IPS-18a (cell line): ENCODE results near the gene RASGRF1.

ENCODE experiments used
- H3K27ac ChIP-seq: one replicate; pipeline ENCODE4 v1.5.1; 2013; ENCODE audit warnings: low read length
- H3K27me3 ChIP-seq: one replicate; pipeline ENCODE4 v1.6.1; 2013; ENCODE audit warnings: mild to moderate bottlenecking, low read length; ENCODE audit not compliant: control insufficient read depth, insufficient read depth
- H3K36me3 ChIP-seq: one replicate; pipeline ENCODE4 v1.6.1; 2013; ENCODE audit warnings: low read depth, low read length; ENCODE audit not compliant: control insufficient read depth
- H3K4me1 ChIP-seq: one replicate; pipeline ENCODE4 v1.6.1; 2013; ENCODE audit warnings: low read depth, low read length; ENCODE audit not compliant: control insufficient read depth
- H3K4me3 ChIP-seq: one replicate; pipeline ENCODE4 v1.5.1; 2013; ENCODE audit warnings: low read length
- H3K9ac ChIP-seq: one replicate; pipeline ENCODE4 v1.6.1; 2013; ENCODE audit warnings: mild to moderate bottlenecking, low read length, moderate library complexity
- H3K9me3 ChIP-seq: one replicate; pipeline ENCODE4 v1.6.1; 2013; ENCODE audit warnings: low read depth, low read length; ENCODE audit not compliant: control insufficient read depth

RASGRF1 gene

GRCh38 chr15:78979456-78980320, 110.9 kb downstream of the RASGRF1 start:
- H3K27me3 ChIP-seq = peaks cover 9% of the 10 kb centered on the region
- H3K9ac ChIP-seq = peak overlapping the region; percentile 8
- H3K9me3 ChIP-seq = no peaks in the 10 kb centered on the region
- no peak overlapping the region for H3K27ac ChIP-seq
- H3K4me1 ChIP-seq = no peaks in the 10 kb centered on the region
- no peak overlapping the region for H3K4me3 ChIP-seq
- no peaks in the 10 kb centered on the region for H3K36me3 ChIP-seq

DNA sequence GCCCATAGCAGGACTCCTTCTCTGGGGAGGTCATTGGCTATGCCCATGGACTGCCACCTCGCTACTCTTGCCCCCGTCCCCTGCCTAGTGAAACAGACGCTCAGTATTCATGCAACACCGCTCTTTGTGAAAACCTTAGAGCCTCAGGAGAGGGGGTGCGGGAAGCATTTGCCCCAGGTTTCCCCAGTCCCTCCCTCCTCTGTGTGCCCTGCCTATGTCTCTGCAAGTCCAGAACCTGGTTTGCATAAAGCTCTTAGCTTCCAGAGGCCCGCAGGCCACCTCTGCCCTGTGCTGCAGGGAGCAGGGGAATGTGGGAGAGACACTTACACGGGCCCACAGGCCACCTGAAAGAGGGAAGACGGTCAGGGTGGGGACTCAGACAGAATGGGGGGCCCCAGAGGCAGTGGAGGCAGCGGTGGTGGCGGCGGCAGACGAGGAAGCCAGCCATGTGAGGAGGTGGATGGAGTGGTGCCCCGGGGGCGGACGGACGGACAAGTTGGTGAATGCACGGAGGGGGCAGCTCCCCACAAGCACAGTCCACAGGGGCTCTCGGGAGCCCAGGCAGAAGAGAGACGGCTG, 111.9 kb downstream of the RASGRF1 start:
- Histone ChIP-seq H3K9me3 (no peaks in the 10 kb centered on the region), H3K27me3 (peaks cover 9% of the 10 kb centered on the region), H3K27ac (no peak overlapping the region), H3K4me1 (no peaks in the 10 kb centered on the region), H3K36me3 (no peaks in the 10 kb centered on the region), H3K4me3 (no peak overlapping the region), H3K9ac (no peak overlapping the region)

DNA sequence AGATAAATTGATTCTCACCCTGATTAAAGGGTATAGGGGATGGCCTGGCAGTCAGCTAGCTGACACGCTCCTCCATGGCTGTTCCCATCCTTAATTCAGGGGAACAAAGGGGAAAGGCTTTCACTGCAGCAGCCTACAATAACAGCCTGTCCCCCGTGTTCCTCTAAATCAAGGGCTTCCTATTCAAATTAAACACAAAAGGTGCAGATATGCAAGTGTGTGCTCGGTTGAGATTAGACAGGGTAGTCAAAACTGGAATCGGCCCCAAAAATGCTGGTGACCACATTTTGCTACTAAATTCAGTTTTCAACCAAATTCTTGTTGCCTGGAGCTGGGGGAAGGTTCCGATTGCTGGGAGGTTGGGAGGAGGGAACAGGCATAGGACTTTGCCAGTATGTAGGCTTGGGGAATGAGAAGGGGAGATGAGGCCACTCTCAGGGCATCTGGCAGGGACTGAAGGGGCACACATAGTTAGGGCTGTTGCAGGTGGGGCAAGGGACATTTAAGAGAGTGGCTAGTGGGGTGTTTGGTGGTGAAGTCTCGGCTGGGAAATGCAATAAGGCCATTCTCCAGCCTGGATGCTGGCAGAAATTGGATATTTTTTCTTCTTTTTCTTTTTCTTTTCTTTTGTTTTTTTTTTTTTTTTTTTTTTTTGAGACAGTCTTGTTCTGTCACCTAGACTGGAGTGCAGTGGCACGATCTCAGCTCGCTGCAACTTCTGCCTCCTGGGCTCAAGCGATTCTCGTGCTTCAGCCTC, 112.8 kb downstream of the RASGRF1 start:
- Histone ChIP-seq H3K36me3 (no peaks in the 10 kb centered on the region), H3K9me3 (no peaks in the 10 kb centered on the region), H3K4me3 (no peak overlapping the region), H3K27me3 (peaks cover 9% of the 10 kb centered on the region), H3K4me1 (no peaks in the 10 kb centered on the region), H3K9ac (no peak overlapping the region), H3K27ac (no peak overlapping the region)

DNA sequence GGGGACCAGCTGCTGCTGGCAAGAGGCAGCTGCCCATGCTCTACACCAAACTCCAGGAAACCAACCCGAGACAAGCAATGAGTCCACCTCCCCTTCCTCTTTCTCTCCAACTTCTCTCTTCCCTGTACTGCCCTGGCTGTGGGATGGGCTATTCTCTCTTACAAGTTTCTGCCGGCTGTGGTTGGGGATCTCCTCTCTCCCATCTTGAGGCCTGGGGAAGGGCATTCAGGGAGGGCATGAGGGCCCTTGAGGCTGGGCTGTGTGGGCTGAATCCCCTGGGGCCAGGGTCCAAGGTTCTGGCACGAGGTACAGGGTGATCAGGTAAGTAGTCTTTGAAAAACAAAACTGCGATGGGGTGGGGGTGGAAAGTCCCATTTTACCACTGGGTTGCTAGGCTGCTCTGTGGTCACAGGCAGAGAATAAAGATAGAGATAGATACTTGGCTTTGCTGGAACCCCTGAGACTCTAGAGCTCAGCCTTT, 113.4 kb downstream of the RASGRF1 start:
- Histone ChIP-seq H3K9ac (no peak overlapping the region), H3K9me3 (no peaks in the 10 kb centered on the region), H3K4me3 (no peak overlapping the region), H3K36me3 (no peaks in the 10 kb centered on the region), H3K27me3 (peaks cover 9% of the 10 kb centered on the region), H3K27ac (no peak overlapping the region), H3K4me1 (no peaks in the 10 kb centered on the region)

GRCh38 chr15:78976691-78977090, 113.9 kb downstream of the RASGRF1 start:
- Histone ChIP-seq H3K27ac (no peak overlapping the region), H3K36me3 (no peaks in the 10 kb centered on the region), H3K27me3 (peaks cover 9% of the 10 kb centered on the region), H3K9me3 (no peaks in the 10 kb centered on the region), H3K4me3 (no peak overlapping the region), H3K9ac (no peak overlapping the region), H3K4me1 (no peaks in the 10 kb centered on the region)

DNA sequence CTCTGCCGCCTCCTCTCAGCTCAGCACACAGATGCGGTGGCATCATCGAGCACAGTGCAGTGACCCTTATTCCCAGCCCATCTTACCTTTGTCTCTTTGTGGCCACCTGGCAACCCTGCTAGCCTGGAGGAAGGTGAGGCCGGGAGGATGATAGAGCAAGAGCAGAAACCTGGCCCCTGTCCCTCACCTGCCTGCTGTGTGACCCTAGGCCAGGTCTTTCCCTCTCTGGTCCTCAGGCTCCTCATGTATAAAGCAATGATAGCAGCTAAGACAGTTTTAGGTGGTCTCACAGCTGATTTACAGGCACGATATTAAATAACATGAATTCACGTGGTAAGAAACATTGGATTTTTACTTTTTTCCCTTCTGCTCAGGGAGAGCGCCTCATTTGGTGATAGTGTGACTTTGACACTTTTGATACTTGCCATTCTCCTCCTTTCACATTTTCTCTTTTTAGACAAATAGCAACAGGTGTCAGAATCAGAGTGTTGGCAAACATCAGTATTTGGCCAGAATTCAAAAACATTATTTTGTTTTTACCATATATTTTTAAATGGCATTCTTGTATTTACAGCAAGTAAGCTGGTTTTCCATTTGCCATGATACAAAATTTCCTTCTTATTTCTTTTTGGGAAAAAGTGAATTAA, 116.2 kb downstream of the RASGRF1 start:
- Histone ChIP-seq H3K27ac (no peak overlapping the region), H3K4me3 (no peak overlapping the region), H3K27me3 (peaks cover 9% of the 10 kb centered on the region), H3K4me1 (no peaks in the 10 kb centered on the region), H3K9ac (no peak overlapping the region), H3K36me3 (no peaks in the 10 kb centered on the region), H3K9me3 (no peaks in the 10 kb centered on the region)

GRCh38 chr15:78969687-78970349, 120.8 kb downstream of the RASGRF1 start:
- Histone ChIP-seq H3K27me3 (no peaks in the 10 kb centered on the region), H3K4me3 (no peak overlapping the region), H3K27ac (no peak overlapping the region), H3K9me3 (no peaks in the 10 kb centered on the region), H3K36me3 (no peaks in the 10 kb centered on the region), H3K4me1 (peaks cover 7% of the 10 kb centered on the region), H3K9ac (no peak overlapping the region)

DNA sequence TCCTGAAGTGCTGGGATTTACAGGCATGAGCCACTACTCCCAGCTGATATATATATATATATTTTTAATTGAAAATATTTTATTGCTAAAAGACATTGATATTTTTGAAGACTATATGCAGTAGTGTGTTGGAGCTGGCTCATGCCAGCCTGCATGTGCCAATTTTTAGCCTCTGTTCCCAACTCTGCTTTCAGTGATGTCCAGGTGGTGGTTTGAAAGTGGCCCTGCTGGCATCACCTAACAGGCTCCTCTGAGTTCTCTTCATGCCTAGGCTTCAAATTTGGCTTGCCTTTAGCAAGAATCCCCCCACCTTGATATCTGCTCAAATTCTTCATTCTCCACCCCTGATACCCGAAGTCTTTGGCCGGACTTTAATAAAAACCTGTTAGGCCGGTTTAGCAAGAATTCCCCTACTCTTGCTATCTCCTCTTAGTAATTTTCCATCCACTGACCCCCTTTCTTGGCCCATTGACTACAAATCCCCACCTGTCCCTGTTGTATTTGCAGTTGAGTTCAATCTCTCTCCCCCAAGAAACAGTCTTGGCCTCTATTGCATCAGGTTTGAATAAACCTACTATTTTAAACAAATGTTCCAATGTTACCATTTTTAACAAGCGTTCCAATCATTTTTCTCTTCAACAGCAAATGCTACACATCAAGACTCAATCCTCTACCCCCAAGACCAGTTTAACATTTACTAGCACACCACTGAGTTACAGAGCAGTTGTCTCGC, 121.9 kb downstream of the RASGRF1 start:
- H3K27ac ChIP-seq = no peak overlapping the region
- H3K36me3 ChIP-seq = no peaks in the 10 kb centered on the region
- no peak overlapping the region for H3K9ac ChIP-seq
- peaks cover 7% of the 10 kb centered on the region for H3K4me1 ChIP-seq
- H3K9me3 ChIP-seq = no peaks in the 10 kb centered on the region
- H3K4me3 ChIP-seq = no peak overlapping the region
- no peaks in the 10 kb centered on the region for H3K27me3 ChIP-seq

- H3K27ac ChIP-seq = no peak overlapping the region
- no peaks in the 10 kb centered on the region for H3K27me3 ChIP-seq
- H3K9me3 ChIP-seq = no peaks in the 10 kb centered on the region
- peaks cover 7% of the 10 kb centered on the region for H3K4me1 ChIP-seq
- H3K9ac ChIP-seq = no peak overlapping the region
- H3K4me3 ChIP-seq = no peak overlapping the region
- no peaks in the 10 kb centered on the region for H3K36me3 ChIP-seq
Measured at GRCh38 chr15:78968114-78968513, 122.5 kb downstream of the RASGRF1 start.

DNA sequence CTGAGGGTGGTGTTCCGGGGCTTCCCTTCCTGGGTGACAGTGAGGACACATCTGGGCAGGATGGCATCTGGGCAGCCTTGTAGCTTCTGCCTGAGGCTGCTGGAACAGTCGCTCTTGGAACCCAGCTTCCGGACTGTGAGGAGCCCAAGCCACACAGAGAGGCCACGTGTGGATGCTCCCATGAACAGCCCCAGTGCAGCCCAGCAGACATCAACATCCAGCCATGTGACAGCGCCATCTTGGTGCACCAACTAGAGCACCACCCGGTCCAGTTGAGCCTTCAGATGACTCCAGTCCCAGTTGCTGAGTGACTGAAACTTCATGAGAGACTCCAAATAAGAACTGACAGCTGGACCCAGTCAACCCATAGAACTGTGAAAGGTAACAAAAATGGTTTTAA, 130.3 kb downstream of the RASGRF1 start:
- Histone ChIP-seq H3K4me3 (no peak overlapping the region), H3K9me3 (no peaks in the 10 kb centered on the region), H3K36me3 (no peaks in the 10 kb centered on the region), H3K27ac (no peak overlapping the region), H3K27me3 (no peaks in the 10 kb centered on the region), H3K4me1 (peaks cover 4% of the 10 kb centered on the region), H3K9ac (no peak overlapping the region)
